Measurements from ENCODE around the gene AMPH.

- no peak for TF ChIP-seq CTCF (IDR thresholded peaks at IDR 0.05)
- no peak for TF ChIP-seq EP300 (IDR thresholded peaks at IDR 0.05)
- TF ChIP-seq POLR2A (IDR thresholded peaks at IDR 0.05; ENCODE audit: low read depth) = no peak
Observed at GRCh38 chr7:38462819-38463218, 168.4 kb downstream of the AMPH start.

Data from esophagus muscularis mucosa (tissue), 4 donors.